Measurements from ENCODE around the gene ZC2HC1B.

Gene ZC2HC1B

GRCh38 chr6:143936347-143936746 is 72.1 kb downstream of the ZC2HC1B start:
- DNase-seq (no peak), ATAC-seq (no peak)
- H3K4me1 Mint-ChIP-seq: peaks cover 4% of the 10 kb centered on the region
- H3K9me3 Mint-ChIP-seq: peaks cover 12% of the 10 kb centered on the region
- peaks cover 4% of the 10 kb centered on the region for H3K36me3 Mint-ChIP-seq (ENCODE audit: low read depth)
- no peak overlapping the region for H3K4me3 Mint-ChIP-seq
- no peaks in the 10 kb centered on the region for H3K27me3 Mint-ChIP-seq
- no peak overlapping the region for H3K27ac Mint-ChIP-seq

- H3K4me3 Mint-ChIP-seq: no peak overlapping the region
- ATAC-seq: no peak
- DNase-seq: no peak
- no peaks in the 10 kb centered on the region for H3K27me3 Mint-ChIP-seq
- no peak overlapping the region for H3K27ac Mint-ChIP-seq
- H3K4me1 Mint-ChIP-seq: peaks cover 4% of the 10 kb centered on the region
- peaks cover 9% of the 10 kb centered on the region for H3K9me3 Mint-ChIP-seq
- H3K36me3 Mint-ChIP-seq (ENCODE audit: low read depth): peaks cover 4% of the 10 kb centered on the region
These were observed 72.7 kb downstream of the ZC2HC1B start for GRCh38 chr6:143936778-143937667.

- Mint-ChIP-seq H3K27ac (no peak overlapping the region), H3K36me3 (ENCODE audit: low read depth) (no peaks in the 10 kb centered on the region), H3K27me3 (no peaks in the 10 kb centered on the region), H3K9me3 (peaks cover 4% of the 10 kb centered on the region), H3K4me3 (no peak overlapping the region), H3K4me1 (peaks cover 4% of the 10 kb centered on the region)
- DNase-seq (no peak), ATAC-seq (no peak)
These were observed 73.3 kb downstream of the ZC2HC1B start for GRCh38 chr6:143937668-143937970.

- H3K27ac Mint-ChIP-seq: no peak overlapping the region
- H3K27me3 Mint-ChIP-seq: no peaks in the 10 kb centered on the region
- peaks cover 4% of the 10 kb centered on the region for H3K4me1 Mint-ChIP-seq
- no peaks in the 10 kb centered on the region for H3K36me3 Mint-ChIP-seq (ENCODE audit: low read depth)
- no peak for DNase-seq
- no peak for ATAC-seq
- H3K9me3 Mint-ChIP-seq: no peaks in the 10 kb centered on the region
- H3K4me3 Mint-ChIP-seq: no peak overlapping the region
These were observed 75.1 kb downstream of the ZC2HC1B start for GRCh38 chr6:143939364-143939763.

- Mint-ChIP-seq H3K27ac (no peak overlapping the region), H3K4me3 (no peak overlapping the region), H3K9me3 (no peaks in the 10 kb centered on the region), H3K36me3 (ENCODE audit: low read depth) (no peaks in the 10 kb centered on the region), H3K27me3 (no peaks in the 10 kb centered on the region), H3K4me1 (peaks cover 4% of the 10 kb centered on the region)
- DNase-seq (peak; percentile 57), ATAC-seq (peak; percentile 73)
These were observed 75.8 kb downstream of the ZC2HC1B start for GRCh38 chr6:143940011-143940597.

- no peak overlapping the region for H3K27ac Mint-ChIP-seq
- peaks cover under 1% of the 10 kb centered on the region for H3K36me3 Mint-ChIP-seq (ENCODE audit: low read depth)
- peaks cover 4% of the 10 kb centered on the region for H3K4me1 Mint-ChIP-seq
- ATAC-seq (peak; percentile 55), DNase-seq (peak; percentile 76)
- no peak overlapping the region for H3K4me3 Mint-ChIP-seq
- no peaks in the 10 kb centered on the region for H3K27me3 Mint-ChIP-seq
- no peaks in the 10 kb centered on the region for H3K9me3 Mint-ChIP-seq
These were observed 77.8 kb downstream of the ZC2HC1B start for GRCh38 chr6:143941852-143942627.

- no peak for DNase-seq
- Mint-ChIP-seq H3K4me1 (no peaks in the 10 kb centered on the region), H3K4me3 (no peak overlapping the region), H3K27ac (no peak overlapping the region), H3K36me3 (ENCODE audit: low read depth) (peaks cover 9% of the 10 kb centered on the region), H3K9me3 (no peaks in the 10 kb centered on the region), H3K27me3 (no peaks in the 10 kb centered on the region)
- no peak for ATAC-seq
These were observed 83.9 kb downstream of the ZC2HC1B start for GRCh38 chr6:143948208-143948607.

- H3K27ac Mint-ChIP-seq: no peak overlapping the region
- H3K27me3 Mint-ChIP-seq: no peaks in the 10 kb centered on the region
- DNase-seq (no peak), ATAC-seq (no peak)
- no peaks in the 10 kb centered on the region for H3K4me1 Mint-ChIP-seq
- H3K4me3 Mint-ChIP-seq: no peak overlapping the region
- H3K9me3 Mint-ChIP-seq: no peaks in the 10 kb centered on the region
- H3K36me3 Mint-ChIP-seq (ENCODE audit: low read depth): peaks cover 9% of the 10 kb centered on the region
These were observed 85.3 kb downstream of the ZC2HC1B start for GRCh38 chr6:143949535-143949934.

GRCh38 chr6:143949962-143950361 is 85.7 kb downstream of the ZC2HC1B start:
- ATAC-seq: no peak
- no peaks in the 10 kb centered on the region for H3K9me3 Mint-ChIP-seq
- no peak for DNase-seq
- peaks cover 9% of the 10 kb centered on the region for H3K36me3 Mint-ChIP-seq (ENCODE audit: low read depth)
- no peak overlapping the region for H3K4me3 Mint-ChIP-seq
- no peaks in the 10 kb centered on the region for H3K27me3 Mint-ChIP-seq
- no peaks in the 10 kb centered on the region for H3K4me1 Mint-ChIP-seq
- H3K27ac Mint-ChIP-seq: no peak overlapping the region

- Mint-ChIP-seq H3K27ac (no peak overlapping the region), H3K27me3 (no peaks in the 10 kb centered on the region), H3K9me3 (no peaks in the 10 kb centered on the region), H3K4me1 (no peaks in the 10 kb centered on the region), H3K4me3 (no peak overlapping the region), H3K36me3 (ENCODE audit: low read depth) (peaks cover 9% of the 10 kb centered on the region)
- ATAC-seq (no peak), DNase-seq (no peak)
These were observed 86.6 kb downstream of the ZC2HC1B start for GRCh38 chr6:143950875-143951274.

GRCh38 chr6:143952060-143952778 is 87.9 kb downstream of the ZC2HC1B start:
- H3K27ac Mint-ChIP-seq: no peak overlapping the region
- H3K4me1 Mint-ChIP-seq: no peaks in the 10 kb centered on the region
- H3K9me3 Mint-ChIP-seq: no peaks in the 10 kb centered on the region
- no peak for ATAC-seq
- no peak for DNase-seq
- peaks cover 7% of the 10 kb centered on the region for H3K36me3 Mint-ChIP-seq (ENCODE audit: low read depth)
- H3K4me3 Mint-ChIP-seq: no peak overlapping the region
- no peaks in the 10 kb centered on the region for H3K27me3 Mint-ChIP-seq

- Mint-ChIP-seq H3K4me3 (no peak overlapping the region), H3K4me1 (no peaks in the 10 kb centered on the region), H3K36me3 (ENCODE audit: low read depth) (peaks cover 3% of the 10 kb centered on the region), H3K27me3 (no peaks in the 10 kb centered on the region), H3K9me3 (no peaks in the 10 kb centered on the region), H3K27ac (no peak overlapping the region)
- DNase-seq: no peak
- no peak for ATAC-seq
These were observed 88.8 kb downstream of the ZC2HC1B start for GRCh38 chr6:143952947-143953701.

GRCh38 chr6:143953922-143954321 is 89.6 kb downstream of the ZC2HC1B start:
- Mint-ChIP-seq H3K4me3 (no peak overlapping the region), H3K27me3 (no peaks in the 10 kb centered on the region), H3K27ac (no peak overlapping the region), H3K9me3 (no peaks in the 10 kb centered on the region), H3K36me3 (ENCODE audit: low read depth) (no peaks in the 10 kb centered on the region), H3K4me1 (no peaks in the 10 kb centered on the region)
- no peak for DNase-seq
- ATAC-seq: no peak

- Mint-ChIP-seq H3K4me3 (no peak overlapping the region), H3K9me3 (no peaks in the 10 kb centered on the region), H3K36me3 (ENCODE audit: low read depth) (no peaks in the 10 kb centered on the region), H3K27ac (no peak overlapping the region), H3K4me1 (no peaks in the 10 kb centered on the region), H3K27me3 (no peaks in the 10 kb centered on the region)
- DNase-seq (no peak), ATAC-seq (no peak)
These were observed 91.7 kb downstream of the ZC2HC1B start for GRCh38 chr6:143955971-143956370.
